Measurements from ENCODE around the gene KCNE3. TPM values are rescaled to one million over a fixed set of nuclear protein-coding genes. Genes with fewer than 3 reads are reported as not detected.

KCNE3 gene, protein sequence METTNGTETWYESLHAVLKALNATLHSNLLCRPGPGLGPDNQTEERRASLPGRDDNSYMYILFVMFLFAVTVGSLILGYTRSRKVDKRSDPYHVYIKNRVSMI
- not detected in 2 replicates for total RNA-seq

DNA sequence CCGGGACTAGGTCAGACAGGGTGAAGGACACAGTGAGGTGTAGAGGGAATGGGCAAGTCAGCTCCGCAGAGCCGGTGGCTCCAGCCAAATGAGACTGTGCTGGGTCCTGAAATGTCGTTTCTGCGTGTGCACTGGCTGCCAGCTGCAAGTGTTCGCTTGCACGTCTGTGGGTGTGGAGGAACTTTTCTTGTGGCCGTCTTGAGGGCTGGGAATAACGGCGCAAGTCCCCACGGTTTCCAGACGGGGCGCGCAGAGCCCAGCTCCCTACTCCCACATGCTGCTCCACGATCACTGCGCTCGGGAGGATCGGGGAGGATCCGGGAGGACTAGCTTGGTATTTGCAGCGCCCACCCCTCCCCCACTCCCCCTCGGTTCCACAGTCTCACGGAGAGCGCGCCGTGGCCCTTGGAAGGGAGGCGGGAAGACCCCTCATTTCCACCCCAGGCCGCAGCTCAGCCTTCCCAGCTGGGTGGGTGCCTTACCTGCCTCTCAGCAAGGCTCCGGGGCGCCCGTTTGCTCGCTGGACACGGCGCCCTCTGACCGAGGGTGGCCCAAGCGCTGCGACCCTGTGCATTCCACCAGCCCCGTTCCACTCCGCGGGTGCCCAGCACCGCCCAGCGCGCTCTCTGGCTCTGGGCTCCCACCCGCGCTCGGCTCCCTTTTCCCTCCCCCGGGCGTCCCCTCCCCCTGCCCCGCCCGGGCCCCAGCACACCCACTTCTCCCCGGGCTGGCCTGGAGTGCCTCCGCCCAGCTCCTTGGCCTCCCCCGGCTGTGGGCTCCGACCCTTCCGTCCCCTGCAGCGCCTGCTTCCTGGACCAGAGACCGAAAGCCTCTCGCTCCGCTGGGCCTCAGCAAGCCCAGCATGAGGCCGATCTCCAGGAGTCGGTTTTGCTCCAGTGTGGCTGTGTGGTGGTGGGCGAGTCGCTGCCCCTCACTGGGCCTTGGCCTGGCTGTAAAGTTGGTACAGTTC lies at the start of gene KCNE3:
Gene KCNE3 (minus strand): TSS at position 634 of the 970 bp plus-strand sequence. CDS start 9,986 bp downstream, outside the sequence.
- POLR2A ChIA-PET, result no interaction called here
- no peak for ATAC-seq (ENCODE audit: low read depth)

DNA sequence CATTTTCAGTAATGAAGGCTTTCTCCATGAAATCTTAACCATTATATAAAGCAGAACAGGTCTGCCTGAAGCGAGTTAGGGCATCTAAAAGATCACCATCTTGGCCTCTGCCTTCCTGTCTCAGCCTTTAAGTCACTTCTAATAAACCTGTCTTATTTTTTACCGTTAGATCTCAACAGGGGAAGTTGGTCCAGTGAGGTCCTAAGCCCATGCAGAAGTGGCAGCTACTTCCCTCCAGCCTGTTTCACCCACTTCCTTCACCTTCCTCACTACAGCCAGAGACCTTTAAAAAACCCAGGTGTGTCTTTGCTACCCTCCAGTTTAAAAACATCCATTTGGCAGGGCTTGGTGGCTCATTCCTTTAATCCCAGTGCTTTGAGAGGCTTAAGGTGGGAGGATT lies 40.2 kb upstream of the KCNE3 start:
- intact Hi-C loops (cut with micrococcal nuclease), result no loop called here
- peaks cover 7% of the 10 kb centered on the region for H3K27me3 Mint-ChIP-seq
- H3K4me1 Mint-ChIP-seq, result no peaks in the 10 kb centered on the region
- no peaks in the 10 kb centered on the region for H3K36me3 Mint-ChIP-seq (ENCODE audit: low read depth)
- TF ChIP-seq, protein P1, sequence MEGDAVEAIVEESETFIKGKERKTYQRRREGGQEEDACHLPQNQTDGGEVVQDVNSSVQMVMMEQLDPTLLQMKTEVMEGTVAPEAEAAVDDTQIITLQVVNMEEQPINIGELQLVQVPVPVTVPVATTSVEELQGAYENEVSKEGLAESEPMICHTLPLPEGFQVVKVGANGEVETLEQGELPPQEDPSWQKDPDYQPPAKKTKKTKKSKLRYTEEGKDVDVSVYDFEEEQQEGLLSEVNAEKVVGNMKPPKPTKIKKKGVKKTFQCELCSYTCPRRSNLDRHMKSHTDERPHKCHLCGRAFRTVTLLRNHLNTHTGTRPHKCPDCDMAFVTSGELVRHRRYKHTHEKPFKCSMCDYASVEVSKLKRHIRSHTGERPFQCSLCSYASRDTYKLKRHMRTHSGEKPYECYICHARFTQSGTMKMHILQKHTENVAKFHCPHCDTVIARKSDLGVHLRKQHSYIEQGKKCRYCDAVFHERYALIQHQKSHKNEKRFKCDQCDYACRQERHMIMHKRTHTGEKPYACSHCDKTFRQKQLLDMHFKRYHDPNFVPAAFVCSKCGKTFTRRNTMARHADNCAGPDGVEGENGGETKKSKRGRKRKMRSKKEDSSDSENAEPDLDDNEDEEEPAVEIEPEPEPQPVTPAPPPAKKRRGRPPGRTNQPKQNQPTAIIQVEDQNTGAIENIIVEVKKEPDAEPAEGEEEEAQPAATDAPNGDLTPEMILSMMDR (IDR thresholded peaks at IDR 0.05), result no peak
- ChIA-PET POLR2A (no interaction called here), CTCF (no interaction called here)
- no peak overlapping the region for H3K27ac Mint-ChIP-seq
- ATAC-seq (ENCODE audit: low read depth) (no peak), DNase-seq (no peak)
- H3K9me3 Mint-ChIP-seq, result peaks cover 5% of the 10 kb centered on the region
- no peak overlapping the region for H3K4me3 Mint-ChIP-seq

More for the DNA sequence above, at the start of gene KCNE3:
- H3K4me3 Mint-ChIP-seq, result no peak within 1 kb of the TSS
- TF ChIP-seq, protein P1 (IDR thresholded peaks at IDR 0.05), result no peak
- CTCF ChIA-PET, result no interaction called here
- no peaks in the 10 kb centered on the region for H3K9me3 Mint-ChIP-seq
- intact Hi-C loops (cut with micrococcal nuclease), result no loop called here
- H3K4me1 Mint-ChIP-seq, result peaks cover 2% of the 10 kb centered on the region
- DNase-seq, result no peak
- no peaks in the 10 kb centered on the region for H3K36me3 Mint-ChIP-seq (ENCODE audit: low read depth)
- H3K27ac Mint-ChIP-seq, result no peak within 1 kb of the TSS
- H3K27me3 Mint-ChIP-seq, result peaks cover 28% of the 10 kb centered on the region

DNA sequence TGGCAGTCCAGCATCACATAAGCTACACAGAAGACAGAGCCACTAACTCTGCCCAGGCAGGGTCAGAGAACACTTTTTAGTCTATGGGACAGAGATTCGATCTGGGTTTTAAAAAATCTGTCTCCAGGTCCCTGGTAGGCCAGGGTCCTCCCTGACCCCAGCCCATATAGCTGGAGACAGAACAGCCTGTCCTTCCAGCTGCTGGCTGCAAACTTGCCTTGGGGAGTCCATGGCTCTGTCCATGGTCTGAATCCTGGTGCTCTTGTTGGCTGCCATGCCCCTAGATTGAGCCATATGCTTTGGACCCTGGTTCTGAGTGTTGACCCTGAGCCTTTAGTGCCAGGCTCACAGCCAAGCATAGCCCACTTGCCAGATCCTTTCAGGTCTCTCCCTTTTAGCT lies 39.5 kb upstream of the KCNE3 start:
- DNase-seq, result no peak
- no peaks in the 10 kb centered on the region for H3K4me1 Mint-ChIP-seq
- H3K27me3 Mint-ChIP-seq, result peaks cover 2% of the 10 kb centered on the region
- H3K36me3 Mint-ChIP-seq (ENCODE audit: low read depth), result no peaks in the 10 kb centered on the region
- ChIA-PET CTCF (no interaction called here), POLR2A (no interaction called here)
- intact Hi-C loops (cut with micrococcal nuclease), result no loop called here
- TF ChIP-seq, protein P1 (IDR thresholded peaks at IDR 0.05), result no peak
- no peak overlapping the region for H3K27ac Mint-ChIP-seq
- H3K4me3 Mint-ChIP-seq, result no peak overlapping the region
- peaks cover 6% of the 10 kb centered on the region for H3K9me3 Mint-ChIP-seq
- ATAC-seq (ENCODE audit: low read depth), result no peak

DNA sequence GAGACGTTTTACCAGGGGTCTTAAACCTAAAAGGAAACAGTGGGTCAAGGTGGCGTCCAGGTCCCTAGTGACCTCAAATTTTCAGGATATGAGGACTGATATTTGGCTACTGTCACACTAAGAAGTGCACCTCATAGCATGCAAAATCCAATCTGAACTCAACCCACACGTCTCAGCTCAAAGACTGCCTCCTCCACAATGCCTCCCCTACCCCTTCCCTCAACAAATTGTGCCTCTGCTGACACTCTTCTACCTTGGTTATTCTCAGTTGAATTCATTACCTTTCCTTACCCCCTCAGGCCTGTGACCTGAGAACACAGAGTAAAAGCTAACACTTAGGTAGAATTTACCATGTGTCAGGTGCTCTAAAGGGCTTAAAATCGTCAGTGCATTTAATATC lies 38.6 kb upstream of the KCNE3 start:
- H3K4me1 Mint-ChIP-seq, result no peaks in the 10 kb centered on the region
- TF ChIP-seq, protein P1 (IDR thresholded peaks at IDR 0.05), result no peak
- ATAC-seq (ENCODE audit: low read depth), result no peak
- no peak for DNase-seq
- H3K27me3 Mint-ChIP-seq, result peaks cover 4% of the 10 kb centered on the region
- ChIA-PET CTCF (no interaction called here), POLR2A (no interaction called here)
- intact Hi-C loops (cut with micrococcal nuclease), result no loop called here
- H3K27ac Mint-ChIP-seq, result no peak overlapping the region
- H3K4me3 Mint-ChIP-seq, result no peak overlapping the region
- H3K36me3 Mint-ChIP-seq (ENCODE audit: low read depth), result no peaks in the 10 kb centered on the region
- peaks cover 10% of the 10 kb centered on the region for H3K9me3 Mint-ChIP-seq

DNA sequence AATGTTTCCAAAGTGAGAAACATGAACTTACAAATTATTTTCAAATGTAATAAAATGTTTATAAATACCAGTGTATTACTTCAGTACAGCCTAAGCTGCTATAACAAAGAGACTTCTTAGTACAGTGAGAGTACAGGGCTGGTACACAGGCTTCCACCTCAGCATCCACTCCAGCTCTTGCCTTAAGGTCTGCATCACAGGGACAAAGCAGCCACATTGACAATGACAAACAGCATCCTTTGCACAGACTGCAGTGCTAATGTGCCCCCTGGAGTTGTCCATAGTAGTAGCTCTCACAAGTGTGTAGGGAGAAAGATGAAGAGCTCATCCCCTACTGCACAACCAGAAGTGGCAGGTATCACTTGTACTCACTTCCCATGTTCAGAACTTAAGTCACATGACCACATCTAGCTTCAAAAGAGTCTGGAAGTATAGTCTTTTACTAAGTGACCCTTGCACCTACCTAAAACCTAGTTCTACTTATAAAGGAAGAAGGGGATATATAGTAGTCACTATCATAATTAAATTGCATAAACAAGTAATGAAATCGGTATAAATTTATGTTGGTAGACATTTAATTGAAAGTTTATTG lies 36.8 kb upstream of the KCNE3 start:
- ChIA-PET CTCF (no interaction called here), POLR2A (no interaction called here)
- DNase-seq (no peak), ATAC-seq (ENCODE audit: low read depth) (no peak)
- Mint-ChIP-seq H3K36me3 (ENCODE audit: low read depth) (no peaks in the 10 kb centered on the region), H3K27me3 (peaks cover 2% of the 10 kb centered on the region), H3K4me1 (no peaks in the 10 kb centered on the region), H3K27ac (no peak overlapping the region), H3K9me3 (peaks cover 12% of the 10 kb centered on the region), H3K4me3 (no peak overlapping the region)
- intact Hi-C loops (cut with micrococcal nuclease), result no loop called here
- TF ChIP-seq, protein P1 (IDR thresholded peaks at IDR 0.05), result no peak
